Effector memory CD8-positive, alpha-beta T cell (primary cell): Measurements from ENCODE around the gene TIRAP.
"Not testable (repeated sequence)": the region's sequence is repeated elsewhere in the genome, so short reads cannot be mapped to it uniquely, and the experiment has no call there.

Source experiments
- ATAC-seq: fragments of 150-1000 bp; cut with Tn5 transposase; replicated peaks from 2 replicates; pipeline ENCODE4 v1.10.0; 2021; ENCODE audit warnings: mild to moderate bottlenecking, moderate library complexity
- DNase-seq, 3 experiments: peaks; one replicate each; pipeline ENCODE4 v3.0.0; 2021
- H3K27ac Mint-ChIP-seq, 2 donors: one replicate each; pipeline ENCODE4 v1.8.0; 2022; ENCODE audit warnings: mild to moderate bottlenecking in 2 of 2, mixed read lengths in 2 of 2, moderate library complexity in 2 of 2
- H3K27me3 Mint-ChIP-seq, 2 donors: one replicate each; pipeline ENCODE4 v1.8.0; 2022; ENCODE audit warnings: mixed read lengths in 2 of 2
- H3K36me3 Mint-ChIP-seq: one replicate; pipeline ENCODE4 v1.8.0; 2022; ENCODE audit warnings: mild to moderate bottlenecking, moderate library complexity, mixed read lengths; ENCODE audit not compliant: insufficient read depth
- H3K4me1 Mint-ChIP-seq, 2 donors: one replicate each; pipeline ENCODE4 v1.8.0; 2022; ENCODE audit warnings: low read depth in 2 of 2, mixed read lengths in 2 of 2
- H3K4me3 Mint-ChIP-seq, 2 donors: one replicate each; pipeline ENCODE4 v1.8.0; 2022; ENCODE audit warnings: mild to moderate bottlenecking in 2 of 2, mixed read lengths in 2 of 2, moderate library complexity in 2 of 2
- H3K9me3 Mint-ChIP-seq, 2 donors: one replicate each; pipeline ENCODE4 v1.8.0; 2022; ENCODE audit warnings: mixed read lengths in 2 of 2

Gene TIRAP

GRCh38 chr11:126303623-126304456 is 20.9 kb downstream of the TIRAP start, which contains the start of gene DCPS:
TSS of gene DCPS (plus strand) at chr11:126304060. CDS start at chr11:126304081, 21 bp downstream.
- H3K4me1 Mint-ChIP-seq: peaks cover 18 to 32% of the 10 kb centered on the region in 2 donors
- peaks cover 24% of the 10 kb centered on the region for H3K36me3 Mint-ChIP-seq
- H3K4me3 Mint-ChIP-seq: peak within 1 kb of the TSS; percentile 96 to 97
- H3K27ac Mint-ChIP-seq: peak within 1 kb of the TSS; percentile 94 to 97
- no peaks in the 10 kb centered on the region for H3K9me3 Mint-ChIP-seq
- ATAC-seq (peak; percentile 97), DNase-seq (peak; percentile 81 to 88 (median 86))
- H3K27me3 Mint-ChIP-seq: no peaks in the 10 kb centered on the region

- Mint-ChIP-seq H3K36me3 (peaks cover 26% of the 10 kb centered on the region), H3K4me3 (peak overlapping the region; percentile 96 to 97), H3K4me1 (peaks cover 18 to 36% of the 10 kb centered on the region in 2 donors), H3K9me3 (no peaks in the 10 kb centered on the region), H3K27me3 (no peaks in the 10 kb centered on the region), H3K27ac (peak overlapping the region; percentile 94 to 97)
- no peak for DNase-seq
- ATAC-seq: peak; percentile 26
Observed at GRCh38 chr11:126304457-126305075, 21.7 kb downstream of the TIRAP start.

GRCh38 chr11:126305699-126306098 is 22.8 kb downstream of the TIRAP start:
- H3K27ac Mint-ChIP-seq: peak overlapping the region; percentile 81 to 94
- ATAC-seq: no peak
- no peaks in the 10 kb centered on the region for H3K27me3 Mint-ChIP-seq
- H3K9me3 Mint-ChIP-seq: no peaks in the 10 kb centered on the region
- H3K36me3 Mint-ChIP-seq: peaks cover 27% of the 10 kb centered on the region
- peaks cover 24 to 43% of the 10 kb centered on the region in 2 donors for H3K4me1 Mint-ChIP-seq
- DNase-seq: no peak
- peak overlapping the region; percentile 96 to 97 for H3K4me3 Mint-ChIP-seq

DNA sequence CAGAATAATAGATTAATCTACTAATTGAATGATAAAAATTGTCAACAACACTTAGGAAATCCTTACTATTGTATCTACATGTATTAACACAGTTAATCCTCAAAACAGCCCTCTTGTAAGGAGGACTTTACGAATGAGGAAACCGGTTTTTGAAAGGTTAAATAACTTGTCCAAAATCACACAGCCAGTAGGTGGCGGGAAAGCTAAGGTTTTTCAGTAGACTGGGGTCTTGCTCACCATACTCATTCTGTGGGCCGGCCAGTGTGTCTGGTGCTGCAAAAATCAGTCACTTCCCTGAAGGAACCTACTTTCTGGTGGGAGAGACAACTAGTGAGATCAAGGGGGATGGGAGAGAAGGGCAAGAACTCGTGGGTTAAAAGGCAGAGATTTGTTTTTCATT is 24.8 kb downstream of the TIRAP start:
- DNase-seq: no peak
- Mint-ChIP-seq H3K9me3 (no peaks in the 10 kb centered on the region), H3K27ac (peak overlapping the region; percentile 56 to 62), H3K4me3 (no peak overlapping the region), H3K27me3 (no peaks in the 10 kb centered on the region), H3K4me1 (peaks cover 34 to 52% of the 10 kb centered on the region in 2 donors), H3K36me3 (peaks cover 27% of the 10 kb centered on the region)
- no peak for ATAC-seq

DNA sequence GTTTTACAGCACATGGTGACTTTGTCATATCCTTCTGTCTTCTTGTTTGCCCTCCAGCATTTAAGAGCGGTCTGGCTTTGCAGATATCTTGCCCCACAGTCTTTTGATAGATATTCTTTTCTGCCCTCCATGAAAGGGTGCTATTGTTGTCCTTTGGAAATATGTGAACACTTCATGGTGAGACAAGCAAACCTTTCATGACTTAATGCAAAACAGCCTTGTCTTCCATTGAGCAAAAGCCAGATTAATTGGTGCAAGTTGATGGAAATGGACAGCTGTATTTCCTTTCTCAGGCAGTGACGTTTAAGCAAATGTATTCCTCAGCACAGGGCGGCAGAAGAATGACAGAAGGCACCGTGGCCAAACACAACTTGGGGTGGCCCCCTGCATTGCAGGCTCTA is 25.4 kb downstream of the TIRAP start:
- Mint-ChIP-seq H3K27me3 (no peaks in the 10 kb centered on the region), H3K36me3 (peaks cover 30% of the 10 kb centered on the region), H3K4me1 (peaks cover 37 to 50% of the 10 kb centered on the region in 2 donors), H3K27ac (peak overlapping the region in 1 of 2 donors; percentile 62), H3K4me3 (no peak overlapping the region), H3K9me3 (no peaks in the 10 kb centered on the region)
- DNase-seq (no peak), ATAC-seq (no peak)

DNA sequence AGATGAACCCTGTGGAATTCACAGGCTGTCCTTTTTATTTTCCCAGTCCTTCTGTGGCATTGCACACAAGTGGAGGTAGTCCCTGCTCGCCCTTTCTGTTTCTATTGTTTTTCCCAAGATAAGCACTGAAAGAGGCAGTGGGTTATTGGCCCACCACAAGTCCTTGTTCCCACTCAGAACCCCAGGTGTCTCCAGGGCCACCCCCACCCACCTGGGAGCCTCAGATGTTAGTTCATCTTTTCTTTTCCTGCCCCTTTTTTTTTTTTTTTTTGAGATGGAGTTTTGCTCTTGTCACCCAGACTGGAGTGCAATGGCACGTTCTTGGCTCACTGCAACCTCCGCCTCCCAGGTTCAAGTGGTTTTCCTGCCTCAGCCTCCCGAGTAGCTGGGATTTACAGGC is 25.9 kb downstream of the TIRAP start:
- Mint-ChIP-seq H3K4me1 (peaks cover 39 to 49% of the 10 kb centered on the region in 2 donors), H3K36me3 (peaks cover 29% of the 10 kb centered on the region)
- not testable (repeated sequence) for H3K27me3 Mint-ChIP-seq, H3K4me3 Mint-ChIP-seq, ATAC-seq, DNase-seq, H3K9me3 Mint-ChIP-seq, H3K27ac Mint-ChIP-seq

GRCh38 chr11:126310200-126310991 is 27.5 kb downstream of the TIRAP start:
- Mint-ChIP-seq H3K27me3 (no peaks in the 10 kb centered on the region), H3K4me3 (no peak overlapping the region), H3K4me1 (peaks cover 30 to 44% of the 10 kb centered on the region in 2 donors), H3K9me3 (no peaks in the 10 kb centered on the region), H3K36me3 (peaks cover 18% of the 10 kb centered on the region), H3K27ac (peak overlapping the region; percentile 72 to 79)
- DNase-seq: peak; percentile 50 to 54 (median 53)
- peak; percentile 83 for ATAC-seq

GRCh38 chr11:126310992-126311310 is 28.1 kb downstream of the TIRAP start:
- H3K4me3 Mint-ChIP-seq: no peak overlapping the region
- DNase-seq (no peak), ATAC-seq (no peak)
- peaks cover 26 to 38% of the 10 kb centered on the region in 2 donors for H3K4me1 Mint-ChIP-seq
- no peaks in the 10 kb centered on the region for H3K27me3 Mint-ChIP-seq
- H3K9me3 Mint-ChIP-seq: no peaks in the 10 kb centered on the region
- H3K27ac Mint-ChIP-seq: peak overlapping the region in 1 of 2 donors; percentile 79
- peaks cover 18% of the 10 kb centered on the region for H3K36me3 Mint-ChIP-seq

DNA sequence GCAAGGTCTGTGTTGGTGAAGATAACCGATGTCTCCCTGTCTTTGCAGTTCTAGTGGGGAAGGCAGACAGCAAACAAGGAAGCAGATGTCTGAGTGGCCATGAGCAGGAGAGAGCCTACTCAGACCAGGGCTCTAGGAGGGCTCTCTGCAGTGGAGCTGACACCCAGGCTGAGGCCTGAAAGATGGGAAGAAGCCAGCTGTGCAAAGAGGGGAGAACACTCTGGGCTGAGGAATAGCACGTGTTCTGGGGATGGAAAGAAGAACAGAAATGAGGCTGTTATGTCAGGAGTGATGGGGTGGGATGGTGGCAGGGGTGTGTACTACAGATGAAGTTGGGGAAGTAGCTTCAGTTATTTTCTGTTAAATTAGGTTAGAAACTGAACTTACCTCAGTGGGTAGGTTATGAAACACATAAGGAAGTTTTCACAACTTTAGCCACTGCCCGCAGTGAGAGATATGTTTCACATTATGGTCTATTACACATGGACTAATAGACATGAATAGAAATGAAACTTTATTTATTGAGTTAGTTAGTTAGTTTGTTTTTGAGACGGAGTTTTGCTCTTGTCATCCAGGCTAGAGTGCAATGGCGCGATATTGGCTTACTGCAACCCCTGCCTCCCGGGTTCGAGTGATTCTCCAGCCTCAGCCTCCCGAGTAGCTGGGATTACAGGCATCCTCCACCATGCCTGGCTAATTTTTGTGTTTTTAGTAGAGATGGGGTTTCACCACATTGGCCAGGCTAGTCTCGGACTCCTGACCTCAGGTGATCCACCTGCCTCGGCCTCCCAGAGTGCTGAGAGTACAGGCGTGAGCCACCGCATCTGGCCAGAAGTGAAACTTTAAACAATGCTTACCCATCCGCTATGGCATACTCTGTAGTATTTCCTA is 28.8 kb downstream of the TIRAP start:
- H3K4me3 Mint-ChIP-seq: no peak overlapping the region
- H3K4me1 Mint-ChIP-seq: peaks cover 25 to 36% of the 10 kb centered on the region in 2 donors
- no peak overlapping the region for H3K27ac Mint-ChIP-seq
- DNase-seq: no peak
- H3K9me3 Mint-ChIP-seq: no peaks in the 10 kb centered on the region
- ATAC-seq: no peak
- no peaks in the 10 kb centered on the region for H3K27me3 Mint-ChIP-seq
- peaks cover 25% of the 10 kb centered on the region for H3K36me3 Mint-ChIP-seq

DNA sequence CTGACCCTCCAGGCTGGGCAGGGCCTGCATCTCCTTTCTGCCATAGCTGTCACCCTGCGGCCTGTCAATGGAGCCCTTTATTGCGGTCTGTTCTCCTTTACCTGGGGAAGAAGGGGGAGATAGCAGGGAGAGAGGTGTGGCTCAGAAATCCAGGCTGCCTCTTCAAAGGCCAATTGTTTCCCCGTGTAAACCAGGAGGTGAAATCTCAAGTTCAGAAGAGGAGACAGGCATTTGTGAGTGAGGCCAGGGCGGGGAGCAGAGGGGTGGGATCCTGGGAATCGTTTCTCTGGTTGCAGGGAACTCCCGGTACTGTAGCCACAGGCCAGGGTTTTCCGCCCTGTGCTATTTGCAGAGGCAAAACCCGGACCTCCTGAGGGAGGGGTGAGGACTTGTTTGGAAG is 30.1 kb downstream of the TIRAP start:
- Mint-ChIP-seq H3K27ac (peak overlapping the region in 1 of 2 donors; percentile 87), H3K36me3 (peaks cover 19% of the 10 kb centered on the region), H3K4me3 (no peak overlapping the region), H3K27me3 (no peaks in the 10 kb centered on the region), H3K4me1 (peaks cover 29 to 39% of the 10 kb centered on the region in 2 donors), H3K9me3 (no peaks in the 10 kb centered on the region)
- ATAC-seq (no peak), DNase-seq (no peak)

DNA sequence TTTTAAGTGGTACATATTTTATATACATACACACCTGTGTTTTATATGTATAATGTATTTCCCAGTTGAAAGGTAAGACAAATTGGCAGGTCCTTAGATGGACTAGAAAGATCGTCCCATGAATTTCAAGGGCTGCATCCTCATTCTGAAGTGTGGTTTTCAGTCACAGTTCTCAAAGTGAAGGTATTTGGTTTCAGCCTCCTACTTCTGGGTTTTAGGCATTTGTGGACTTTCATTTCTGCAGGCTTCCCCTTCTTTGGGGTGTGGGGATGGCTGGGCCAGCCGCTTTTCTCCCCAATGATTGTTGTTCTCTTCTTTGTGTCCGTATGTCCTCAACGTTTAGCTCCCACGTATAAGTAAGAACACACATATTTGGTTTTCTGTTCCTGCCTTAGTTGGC is 30.9 kb downstream of the TIRAP start:
- no peaks in the 10 kb centered on the region for H3K27me3 Mint-ChIP-seq
- no peak for DNase-seq
- ATAC-seq: no peak
- no peak overlapping the region for H3K4me3 Mint-ChIP-seq
- peaks cover 38 to 47% of the 10 kb centered on the region in 2 donors for H3K4me1 Mint-ChIP-seq
- H3K36me3 Mint-ChIP-seq: peaks cover 23% of the 10 kb centered on the region
- H3K27ac Mint-ChIP-seq: no peak overlapping the region
- no peaks in the 10 kb centered on the region for H3K9me3 Mint-ChIP-seq

GRCh38 chr11:126317432-126317755 is 34.5 kb downstream of the TIRAP start:
- Mint-ChIP-seq H3K36me3 (peaks cover 20% of the 10 kb centered on the region), H3K4me1 (peaks cover 30 to 49% of the 10 kb centered on the region in 2 donors), H3K4me3 (peak overlapping the region; percentile 63 to 70), H3K9me3 (no peaks in the 10 kb centered on the region), H3K27me3 (no peaks in the 10 kb centered on the region), H3K27ac (peak overlapping the region; percentile 91 to 94)
- DNase-seq (no peak), ATAC-seq (no peak)
